GM10847 (cell line): Measurements from ENCODE around the gene SMARCAL1.

Source experiments
- POLR2A ChIP-seq: IDR thresholded peaks from 2 replicates; pipeline ENCODE4 v1.6.1; 2011; ENCODE audit not compliant: insufficient read length; ENCODE audit errors: extremely low read depth

SMARCAL1 gene

GRCh38 chr2:216495656-216496055 lies 83.4 kb downstream of the SMARCAL1 start:
- no peak for TF ChIP-seq POLR2A

- TF ChIP-seq POLR2A: no peak
Observed at GRCh38 chr2:216497382-216498069, 85.2 kb downstream of the SMARCAL1 start.

GRCh38 chr2:216498070-216498378 lies 85.7 kb downstream of the SMARCAL1 start:
- no peak for TF ChIP-seq POLR2A

- TF ChIP-seq POLR2A: peak; percentile 99
Observed at GRCh38 chr2:216498379-216499352, 86.4 kb downstream of the SMARCAL1 start, which contains the start of gene RPL37A. Gene RPL37A (plus strand): TSS chr2:216498844. CDS start chr2:216498875, 31 bp downstream.

- TF ChIP-seq POLR2A: no peak
Observed at GRCh38 chr2:216499641-216500218, 87.4 kb downstream of the SMARCAL1 start.

- no peak for TF ChIP-seq POLR2A
Observed at GRCh38 chr2:216500572-216500971, 88.3 kb downstream of the SMARCAL1 start.

GRCh38 chr2:216501854-216502253 lies 89.6 kb downstream of the SMARCAL1 start:
- no peak for TF ChIP-seq POLR2A

- TF ChIP-seq POLR2A: no peak
Observed at GRCh38 chr2:216502381-216503158, 90.3 kb downstream of the SMARCAL1 start.

GRCh38 chr2:216503159-216503629 lies 90.9 kb downstream of the SMARCAL1 start:
- no peak for TF ChIP-seq POLR2A

- no peak for TF ChIP-seq POLR2A
Observed at GRCh38 chr2:216503697-216504375, 91.6 kb downstream of the SMARCAL1 start.

- no peak for TF ChIP-seq POLR2A
Observed at GRCh38 chr2:216504376-216504762, 92.1 kb downstream of the SMARCAL1 start.

GRCh38 chr2:216505133-216506106 lies 93.1 kb downstream of the SMARCAL1 start:
- TF ChIP-seq POLR2A: no peak
